HCEC 1CT (cell line): Measurements from ENCODE around the gene NEK11.
"Not testable (repeated sequence)": the region's sequence is repeated elsewhere in the genome, so short reads cannot be mapped to it uniquely, and the experiment has no call there.

ENCODE experiments used
- DNase-seq: peaks from one replicate; pipeline ENCODE4 v3.0.0-alpha.2; 2017

The NEK11 gene

GRCh38 chr3:131026321-131027151, at the start of gene NEK11, which contains the start of gene ASTE1:
NEK11 (plus strand) TSS chr3:131026877; CDS start chr3:131029709, 2,832 bp downstream.
ASTE1 (minus strand) TSS chr3:131026825; CDS start chr3:131025306, 1,519 bp downstream.
- peak; percentile 83 for DNase-seq

GRCh38 chr3:130979117-130979516, 47.6 kb upstream of the NEK11 start:
- DNase-seq = no peak

GRCh38 chr3:130981469-130981868, 45.2 kb upstream of the NEK11 start:
- DNase-seq = no peak

- no peak for DNase-seq
These were observed 36.4 kb upstream of the NEK11 start for GRCh38 chr3:130990282-130990681.

- DNase-seq = no peak
These were observed 35.6 kb upstream of the NEK11 start for GRCh38 chr3:130991126-130991525.

GRCh38 chr3:130992344-130992743, 34.3 kb upstream of the NEK11 start:
- no peak for DNase-seq

GRCh38 chr3:130997289-130997688, 29.4 kb upstream of the NEK11 start:
- peak; percentile 10 for DNase-seq

- no peak for DNase-seq
These were observed 25.6 kb upstream of the NEK11 start for GRCh38 chr3:131001071-131001470.

GRCh38 chr3:131004603-131005002, 22.1 kb upstream of the NEK11 start:
- DNase-seq = no peak

GRCh38 chr3:131007256-131007655, 19.4 kb upstream of the NEK11 start:
- no peak for DNase-seq

GRCh38 chr3:131007782-131008181, 18.9 kb upstream of the NEK11 start:
- peak; percentile 13 for DNase-seq

GRCh38 chr3:131008326-131008725, 18.4 kb upstream of the NEK11 start:
- DNase-seq = no peak

GRCh38 chr3:131009698-131010097, 17.0 kb upstream of the NEK11 start:
- DNase-seq = no peak

GRCh38 chr3:131018970-131019369, 7.7 kb upstream of the NEK11 start:
- DNase-seq = no peak

- no peak for DNase-seq
These were observed 6.5 kb upstream of the NEK11 start for GRCh38 chr3:131020122-131020693.

- DNase-seq = no peak
These were observed 1.1 kb upstream of the NEK11 start for GRCh38 chr3:131025539-131025938.

- no peak for DNase-seq
These were observed 2.2 kb downstream of the NEK11 start for GRCh38 chr3:131028844-131029243.

GRCh38 chr3:131031660-131032059, 5.0 kb downstream of the NEK11 start:
- no peak for DNase-seq

- peak; percentile 38 for DNase-seq
These were observed 6.9 kb downstream of the NEK11 start for GRCh38 chr3:131033480-131034080.

- DNase-seq = peak; percentile 77
These were observed 9.6 kb downstream of the NEK11 start for GRCh38 chr3:131036200-131036816.

- DNase-seq = no peak
These were observed 10.3 kb downstream of the NEK11 start for GRCh38 chr3:131036986-131037385.

GRCh38 chr3:131038326-131038725, 11.6 kb downstream of the NEK11 start:
- no peak for DNase-seq

- DNase-seq = not testable (repeated sequence)
These were observed 15.8 kb downstream of the NEK11 start for GRCh38 chr3:131042271-131042985.
